HepG2 (cell line): ENCODE measurements around the gene SPNS1. TPM values are rescaled to one million over a fixed set of nuclear protein-coding genes. Genes with fewer than 3 reads are reported as not detected.

Experiments
- FOXC1 ChIP-seq: sonication (generic); formaldehyde crosslinking; IDR thresholded peaks from 2 replicates; pipeline ENCODE4 v1.8.0; 2022; ENCODE audit warnings: mild to moderate bottlenecking, missing genetic modification reagents, borderline replicate concordance
- FOXJ3 ChIP-seq: sonication (generic); formaldehyde crosslinking; IDR thresholded peaks from 2 replicates; pipeline ENCODE4 v1.4.0; 2020; ENCODE audit warnings: missing genetic modification reagents, mild to moderate bottlenecking, borderline replicate concordance
- HNRNPK ChIP-seq: fragments of 200-400 bp; formaldehyde crosslinking; IDR thresholded peaks from 2 replicates; pipeline ENCODE4 v1.6.1; 2018; ENCODE audit warnings: low read length, low read depth, moderate library complexity, mild to moderate bottlenecking; ENCODE audit not compliant: poor library complexity, severe bottlenecking
- KLF11 ChIP-seq: IDR thresholded peaks from 2 replicates; pipeline ENCODE4 v1.6.1; 2016; ENCODE audit warnings: missing compliant biosample characterization
- KLF13 ChIP-seq: sonication (generic); formaldehyde crosslinking; IDR thresholded peaks from 2 replicates; pipeline ENCODE4 v1.4.0; 2020; ENCODE audit warnings: mild to moderate bottlenecking, missing genetic modification reagents
- ZFP36L2 ChIP-seq: sonication (generic); formaldehyde crosslinking; IDR thresholded peaks from 2 replicates; pipeline ENCODE4 v1.4.0; 2020; ENCODE audit warnings: missing genetic modification reagents
- ZFP41 ChIP-seq: sonication (generic); formaldehyde crosslinking; IDR thresholded peaks from 2 replicates; pipeline ENCODE4 v1.4.0; 2020; ENCODE audit warnings: mild to moderate bottlenecking, missing genetic modification reagents, borderline replicate concordance
- ZFP62 ChIP-seq: sonication (generic); formaldehyde crosslinking; IDR thresholded peaks from 2 replicates; pipeline ENCODE4 v1.4.0; 2020; ENCODE audit warnings: missing genetic modification reagents
- ZNF234 ChIP-seq: sonication (generic); formaldehyde crosslinking; conservative IDR thresholded peaks from 2 replicates; pipeline ENCODE4 v1.5.1; 2020; ENCODE audit warnings: mild to moderate bottlenecking, missing genetic modification reagents
- ZNF292 ChIP-seq: sonication (generic); formaldehyde crosslinking; IDR thresholded peaks from 2 replicates; pipeline ENCODE4 v1.8.1; 2022; ENCODE audit warnings: mild to moderate bottlenecking, low read depth, missing genetic modification reagents, borderline replicate concordance
- ZNF776 ChIP-seq: sonication (generic); formaldehyde crosslinking; IDR thresholded peaks from 2 replicates; pipeline ENCODE4 v1.4.0; 2020; ENCODE audit warnings: mild to moderate bottlenecking, missing genetic modification reagents
- ZNF839 ChIP-seq: sonication (generic); formaldehyde crosslinking; IDR thresholded peaks from 2 replicates; pipeline ENCODE4 v1.4.0; 2020; ENCODE audit warnings: missing genetic modification reagents, mild to moderate bottlenecking, borderline replicate concordance
- polyA plus RNA-seq, 8 experiments: library from polyadenylated mRNA; depleted of rRNA in 3 of 8; stranded (reverse) in 7 of 8; unstranded in 1 of 8; fragments of >200 nt; fragmentation: Illumina TruSeq in 4 of 8; extraction: Trizol in 4 of 8; gene quantifications; 2 replicates each; pipeline versions ENCODE4 v1.2.1 to v1.2.3, GENCODE V29; 2011 to 2016; ENCODE audit warnings: low read depth in 4 of 8, missing spikeins in 1 of 8, mixed read lengths in 1 of 8; ENCODE audit not compliant: insufficient read depth in 1 of 8
- total RNA-seq, 5 experiments: library from RNA; depleted of rRNA; stranded (reverse); fragments of >200 nt; fragmentation: Illumina TruSeq; extraction: Trizol; gene quantifications; 2 replicates each; pipeline ENCODE4 v1.2.3, GENCODE V29; 2016; ENCODE audit warnings: low read depth in 1 of 5
- TF ChIP-seq, protein P1 (sequence below): IDR thresholded peaks from 2 replicates; pipeline ENCODE4 v1.6.1; 2016; ENCODE audit warnings: low read depth, missing genetic modification reagents, missing compliant biosample characterization
- TF ChIP-seq, protein P2 (sequence below): sonication (generic); formaldehyde crosslinking; IDR thresholded peaks from 2 replicates; pipeline ENCODE4 v1.4.0; 2020; ENCODE audit warnings: missing genetic modification reagents, borderline replicate concordance
- TF ChIP-seq, protein P3 (sequence below): sonication (generic); formaldehyde crosslinking; IDR thresholded peaks from 2 replicates; pipeline ENCODE4 v1.4.0; 2020; ENCODE audit warnings: missing genetic modification reagents
- TF ChIP-seq, protein P4 (sequence below): sonication (generic); formaldehyde crosslinking; IDR thresholded peaks from 2 replicates; pipeline ENCODE4 v1.5.1; 2020; ENCODE audit warnings: missing genetic modification reagents, mild to moderate bottlenecking, borderline replicate concordance
- TF ChIP-seq, protein P5 (sequence below): sonication (generic); formaldehyde crosslinking; IDR thresholded peaks from 2 replicates; pipeline ENCODE4 v1.9.0; 2021; ENCODE audit warnings: missing genetic modification reagents, mild to moderate bottlenecking, borderline replicate concordance

Gene SPNS1
- total and polyA plus RNA-seq, 2 of the 13 experiments (the other 11 are each of a cell fraction or from before 2014, with no cell fraction given), result 25.6 to 38.8 TPM

DNA sequence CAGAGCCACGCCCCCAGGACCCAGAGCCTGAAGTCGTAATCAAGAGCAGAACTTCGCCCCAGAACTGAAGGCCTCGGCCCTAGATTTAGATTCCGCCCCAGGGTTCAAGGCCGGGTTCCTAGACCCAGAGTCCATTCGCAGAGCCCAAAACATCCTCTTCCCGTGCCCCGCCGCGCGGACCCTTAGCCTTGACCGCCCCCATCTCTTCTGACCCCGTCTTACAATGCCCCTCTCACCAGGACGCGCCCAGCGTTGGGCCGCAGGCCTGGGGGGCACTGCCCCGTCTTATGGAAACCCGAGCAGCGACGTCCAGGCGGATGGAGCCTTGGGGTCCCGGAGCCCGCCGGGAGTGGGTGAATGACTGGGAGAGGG is 37.8 kb upstream of the SPNS1 start (continued):
- TF ChIP-seq ZNF234 (CRISPR knock-in tag) (no peak), FOXJ3 (CRISPR knock-in tag) (no peak), ZNF776 (CRISPR knock-in tag) (no peak; the same call in 1 of the 2 replicates), KLF11 (CRISPR knock-in tag) (no peak), ZFP62 (CRISPR knock-in tag) (0 out of 2 replicates have a peak, but pooled peaks have one; percentile 25), ZFP36L2 (CRISPR knock-in tag) (no peak), HNRNPK (no peak), KLF13 (CRISPR knock-in tag) (no peak), ZNF839 (CRISPR knock-in tag) (no peak), ZNF292 (CRISPR knock-in tag) (no peak), FOXC1 (CRISPR knock-in tag) (no peak), ZFP41 (CRISPR knock-in tag) (no peak)
- TF ChIP-seq, protein P1, sequence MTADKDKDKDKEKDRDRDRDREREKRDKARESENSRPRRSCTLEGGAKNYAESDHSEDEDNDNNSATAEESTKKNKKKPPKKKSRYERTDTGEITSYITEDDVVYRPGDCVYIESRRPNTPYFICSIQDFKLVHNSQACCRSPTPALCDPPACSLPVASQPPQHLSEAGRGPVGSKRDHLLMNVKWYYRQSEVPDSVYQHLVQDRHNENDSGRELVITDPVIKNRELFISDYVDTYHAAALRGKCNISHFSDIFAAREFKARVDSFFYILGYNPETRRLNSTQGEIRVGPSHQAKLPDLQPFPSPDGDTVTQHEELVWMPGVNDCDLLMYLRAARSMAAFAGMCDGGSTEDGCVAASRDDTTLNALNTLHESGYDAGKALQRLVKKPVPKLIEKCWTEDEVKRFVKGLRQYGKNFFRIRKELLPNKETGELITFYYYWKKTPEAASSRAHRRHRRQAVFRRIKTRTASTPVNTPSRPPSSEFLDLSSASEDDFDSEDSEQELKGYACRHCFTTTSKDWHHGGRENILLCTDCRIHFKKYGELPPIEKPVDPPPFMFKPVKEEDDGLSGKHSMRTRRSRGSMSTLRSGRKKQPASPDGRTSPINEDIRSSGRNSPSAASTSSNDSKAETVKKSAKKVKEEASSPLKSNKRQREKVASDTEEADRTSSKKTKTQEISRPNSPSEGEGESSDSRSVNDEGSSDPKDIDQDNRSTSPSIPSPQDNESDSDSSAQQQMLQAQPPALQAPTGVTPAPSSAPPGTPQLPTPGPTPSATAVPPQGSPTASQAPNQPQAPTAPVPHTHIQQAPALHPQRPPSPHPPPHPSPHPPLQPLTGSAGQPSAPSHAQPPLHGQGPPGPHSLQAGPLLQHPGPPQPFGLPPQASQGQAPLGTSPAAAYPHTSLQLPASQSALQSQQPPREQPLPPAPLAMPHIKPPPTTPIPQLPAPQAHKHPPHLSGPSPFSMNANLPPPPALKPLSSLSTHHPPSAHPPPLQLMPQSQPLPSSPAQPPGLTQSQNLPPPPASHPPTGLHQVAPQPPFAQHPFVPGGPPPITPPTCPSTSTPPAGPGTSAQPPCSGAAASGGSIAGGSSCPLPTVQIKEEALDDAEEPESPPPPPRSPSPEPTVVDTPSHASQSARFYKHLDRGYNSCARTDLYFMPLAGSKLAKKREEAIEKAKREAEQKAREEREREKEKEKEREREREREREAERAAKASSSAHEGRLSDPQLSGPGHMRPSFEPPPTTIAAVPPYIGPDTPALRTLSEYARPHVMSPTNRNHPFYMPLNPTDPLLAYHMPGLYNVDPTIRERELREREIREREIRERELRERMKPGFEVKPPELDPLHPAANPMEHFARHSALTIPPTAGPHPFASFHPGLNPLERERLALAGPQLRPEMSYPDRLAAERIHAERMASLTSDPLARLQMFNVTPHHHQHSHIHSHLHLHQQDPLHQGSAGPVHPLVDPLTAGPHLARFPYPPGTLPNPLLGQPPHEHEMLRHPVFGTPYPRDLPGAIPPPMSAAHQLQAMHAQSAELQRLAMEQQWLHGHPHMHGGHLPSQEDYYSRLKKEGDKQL (CRISPR knock-in tag), result no peak
- TF ChIP-seq, protein P2, sequence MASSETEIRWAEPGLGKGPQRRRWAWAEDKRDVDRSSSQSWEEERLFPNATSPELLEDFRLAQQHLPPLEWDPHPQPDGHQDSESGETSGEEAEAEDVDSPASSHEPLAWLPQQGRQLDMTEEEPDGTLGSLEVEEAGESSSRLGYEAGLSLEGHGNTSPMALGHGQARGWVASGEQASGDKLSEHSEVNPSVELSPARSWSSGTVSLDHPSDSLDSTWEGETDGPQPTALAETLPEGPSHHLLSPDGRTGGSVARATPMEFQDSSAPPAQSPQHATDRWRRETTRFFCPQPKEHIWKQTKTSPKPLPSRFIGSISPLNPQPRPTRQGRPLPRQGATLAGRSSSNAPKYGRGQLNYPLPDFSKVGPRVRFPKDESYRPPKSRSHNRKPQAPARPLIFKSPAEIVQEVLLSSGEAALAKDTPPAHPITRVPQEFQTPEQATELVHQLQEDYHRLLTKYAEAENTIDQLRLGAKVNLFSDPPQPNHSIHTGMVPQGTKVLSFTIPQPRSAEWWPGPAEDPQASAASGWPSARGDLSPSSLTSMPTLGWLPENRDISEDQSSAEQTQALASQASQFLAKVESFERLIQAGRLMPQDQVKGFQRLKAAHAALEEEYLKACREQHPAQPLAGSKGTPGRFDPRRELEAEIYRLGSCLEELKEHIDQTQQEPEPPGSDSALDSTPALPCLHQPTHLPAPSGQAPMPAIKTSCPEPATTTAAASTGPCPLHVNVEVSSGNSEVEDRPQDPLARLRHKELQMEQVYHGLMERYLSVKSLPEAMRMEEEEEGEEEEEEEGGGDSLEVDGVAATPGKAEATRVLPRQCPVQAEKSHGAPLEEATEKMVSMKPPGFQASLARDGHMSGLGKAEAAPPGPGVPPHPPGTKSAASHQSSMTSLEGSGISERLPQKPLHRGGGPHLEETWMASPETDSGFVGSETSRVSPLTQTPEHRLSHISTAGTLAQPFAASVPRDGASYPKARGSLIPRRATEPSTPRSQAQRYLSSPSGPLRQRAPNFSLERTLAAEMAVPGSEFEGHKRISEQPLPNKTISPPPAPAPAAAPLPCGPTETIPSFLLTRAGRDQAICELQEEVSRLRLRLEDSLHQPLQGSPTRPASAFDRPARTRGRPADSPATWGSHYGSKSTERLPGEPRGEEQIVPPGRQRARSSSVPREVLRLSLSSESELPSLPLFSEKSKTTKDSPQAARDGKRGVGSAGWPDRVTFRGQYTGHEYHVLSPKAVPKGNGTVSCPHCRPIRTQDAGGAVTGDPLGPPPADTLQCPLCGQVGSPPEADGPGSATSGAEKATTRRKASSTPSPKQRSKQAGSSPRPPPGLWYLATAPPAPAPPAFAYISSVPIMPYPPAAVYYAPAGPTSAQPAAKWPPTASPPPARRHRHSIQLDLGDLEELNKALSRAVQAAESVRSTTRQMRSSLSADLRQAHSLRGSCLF (CRISPR knock-in tag), result no peak
- TF ChIP-seq, protein P3, sequence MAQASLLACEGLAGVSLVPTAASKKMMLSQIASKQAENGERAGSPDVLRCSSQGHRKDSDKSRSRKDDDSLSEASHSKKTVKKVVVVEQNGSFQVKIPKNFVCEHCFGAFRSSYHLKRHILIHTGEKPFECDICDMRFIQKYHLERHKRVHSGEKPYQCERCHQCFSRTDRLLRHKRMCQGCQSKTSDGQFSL (CRISPR knock-in tag), result no peak
- TF ChIP-seq, protein P4, sequence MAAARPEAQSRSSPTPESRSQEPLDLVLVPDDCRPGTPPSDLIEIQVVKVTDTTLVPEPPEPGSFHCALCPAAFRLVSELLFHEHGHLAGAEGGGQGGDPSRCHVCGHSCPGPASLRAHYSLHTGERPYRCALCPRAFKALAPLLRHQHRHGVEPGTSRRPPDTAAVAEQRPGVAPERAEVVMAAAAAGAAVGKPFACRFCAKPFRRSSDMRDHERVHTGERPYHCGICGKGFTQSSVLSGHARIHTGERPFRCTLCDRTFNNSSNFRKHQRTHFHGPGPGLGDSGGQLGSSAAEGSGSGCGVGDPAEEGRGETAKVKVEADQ (CRISPR knock-in tag), result no peak
- TF ChIP-seq, protein P5, sequence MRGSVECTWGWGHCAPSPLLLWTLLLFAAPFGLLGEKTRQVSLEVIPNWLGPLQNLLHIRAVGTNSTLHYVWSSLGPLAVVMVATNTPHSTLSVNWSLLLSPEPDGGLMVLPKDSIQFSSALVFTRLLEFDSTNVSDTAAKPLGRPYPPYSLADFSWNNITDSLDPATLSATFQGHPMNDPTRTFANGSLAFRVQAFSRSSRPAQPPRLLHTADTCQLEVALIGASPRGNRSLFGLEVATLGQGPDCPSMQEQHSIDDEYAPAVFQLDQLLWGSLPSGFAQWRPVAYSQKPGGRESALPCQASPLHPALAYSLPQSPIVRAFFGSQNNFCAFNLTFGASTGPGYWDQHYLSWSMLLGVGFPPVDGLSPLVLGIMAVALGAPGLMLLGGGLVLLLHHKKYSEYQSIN (CRISPR knock-in tag), result no peak
